Measurements from ENCODE around the gene IP6K3.

Gene IP6K3

DNA sequence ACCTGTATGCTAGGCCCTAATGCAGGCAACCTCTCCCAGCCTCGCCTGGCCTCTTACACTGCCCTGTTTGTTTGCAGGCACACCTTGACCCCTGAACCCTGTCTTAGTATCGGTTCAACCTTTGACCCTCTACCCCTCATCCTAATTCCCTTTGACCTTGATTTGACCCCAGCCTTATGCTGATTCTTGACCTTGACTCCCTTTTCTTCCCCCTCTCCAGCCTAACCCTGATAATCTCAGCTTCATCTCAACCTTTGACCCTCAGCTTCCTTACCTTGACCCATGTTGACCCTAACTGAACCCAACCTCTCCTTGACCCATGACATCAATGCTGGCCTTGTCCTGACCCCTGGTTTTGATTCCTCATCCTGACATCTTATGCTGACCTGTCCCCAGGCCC lies 69.0 kb downstream of the IP6K3 start:
- Histone ChIP-seq H3K4me3 (no peak overlapping the region), H3K27ac (no peak overlapping the region)
- DNase-seq (ENCODE audit: low spot score): no peak
- TF ChIP-seq, protein P1, sequence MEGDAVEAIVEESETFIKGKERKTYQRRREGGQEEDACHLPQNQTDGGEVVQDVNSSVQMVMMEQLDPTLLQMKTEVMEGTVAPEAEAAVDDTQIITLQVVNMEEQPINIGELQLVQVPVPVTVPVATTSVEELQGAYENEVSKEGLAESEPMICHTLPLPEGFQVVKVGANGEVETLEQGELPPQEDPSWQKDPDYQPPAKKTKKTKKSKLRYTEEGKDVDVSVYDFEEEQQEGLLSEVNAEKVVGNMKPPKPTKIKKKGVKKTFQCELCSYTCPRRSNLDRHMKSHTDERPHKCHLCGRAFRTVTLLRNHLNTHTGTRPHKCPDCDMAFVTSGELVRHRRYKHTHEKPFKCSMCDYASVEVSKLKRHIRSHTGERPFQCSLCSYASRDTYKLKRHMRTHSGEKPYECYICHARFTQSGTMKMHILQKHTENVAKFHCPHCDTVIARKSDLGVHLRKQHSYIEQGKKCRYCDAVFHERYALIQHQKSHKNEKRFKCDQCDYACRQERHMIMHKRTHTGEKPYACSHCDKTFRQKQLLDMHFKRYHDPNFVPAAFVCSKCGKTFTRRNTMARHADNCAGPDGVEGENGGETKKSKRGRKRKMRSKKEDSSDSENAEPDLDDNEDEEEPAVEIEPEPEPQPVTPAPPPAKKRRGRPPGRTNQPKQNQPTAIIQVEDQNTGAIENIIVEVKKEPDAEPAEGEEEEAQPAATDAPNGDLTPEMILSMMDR (IDR thresholded peaks at IDR 0.05): no peak

DNA sequence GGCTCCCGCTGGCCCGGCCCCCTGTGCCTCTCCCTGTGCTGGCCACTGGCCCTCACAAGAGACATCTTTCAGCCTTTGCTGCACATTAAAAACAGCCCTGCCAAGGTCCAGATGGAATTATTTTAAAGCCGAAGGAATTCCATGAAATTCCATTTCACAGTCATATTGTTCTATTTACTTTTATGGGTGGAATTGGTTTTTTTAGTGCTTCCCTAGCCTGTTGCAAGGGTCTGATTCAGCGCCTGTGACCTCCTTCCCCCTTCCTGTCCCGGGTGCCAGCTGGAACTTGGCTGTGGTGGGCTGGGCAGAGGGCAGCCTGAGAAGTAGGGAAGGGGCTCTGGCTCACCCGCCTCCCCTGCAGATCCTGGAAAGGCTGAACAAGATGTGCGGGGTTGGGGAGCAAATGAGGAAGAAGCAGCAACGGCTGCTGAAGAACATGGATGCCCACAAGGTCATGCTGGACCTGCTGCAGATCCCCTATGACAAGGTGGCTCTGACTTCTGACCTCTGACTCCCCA lies 69.5 kb downstream of the IP6K3 start:
- no peak for DNase-seq (ENCODE audit: low spot score)
- H3K4me3 ChIP-seq: no peak overlapping the region
- TF ChIP-seq, protein P1 (IDR thresholded peaks at IDR 0.05): no peak
- peak overlapping the region in 1 of 2 donors; percentile 16 for H3K27ac ChIP-seq

DNA sequence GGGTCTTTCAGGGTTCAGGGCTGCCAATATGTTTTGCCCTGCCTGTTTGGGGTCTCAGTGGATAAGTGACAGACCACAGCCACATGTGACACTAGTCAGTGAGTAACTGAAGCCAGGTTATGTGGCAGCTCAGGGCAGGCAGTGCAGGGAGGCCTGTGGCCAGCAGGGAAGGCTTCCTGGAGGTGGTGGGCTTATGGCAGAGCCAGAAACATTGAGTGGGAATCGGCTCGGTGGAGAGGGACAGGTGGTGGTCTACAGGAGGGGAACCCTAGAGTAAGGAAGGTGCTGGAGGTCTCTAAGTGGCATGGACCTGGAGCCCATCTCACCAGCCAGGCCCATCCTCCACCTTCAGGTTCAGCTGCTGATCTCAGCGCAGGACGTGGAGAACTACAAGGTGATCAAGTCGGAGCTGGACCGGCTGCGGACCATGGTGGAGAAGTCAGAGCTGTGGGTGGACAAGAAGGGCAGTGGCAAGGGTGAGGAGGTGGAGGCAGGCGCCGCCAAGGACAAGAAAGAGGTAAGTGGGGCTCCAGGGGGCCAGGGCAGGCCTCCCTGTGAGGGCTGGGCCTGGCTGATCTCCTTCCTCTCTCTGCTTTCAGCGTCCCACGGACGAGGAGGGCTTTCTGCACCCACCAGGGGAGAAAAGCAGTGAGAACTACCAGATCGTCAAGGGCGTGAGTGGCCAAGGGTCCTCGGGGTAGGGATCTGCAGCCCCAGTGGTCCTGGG lies 70.1 kb downstream of the IP6K3 start:
- no peak for DNase-seq (ENCODE audit: low spot score)
- H3K27ac ChIP-seq: peak overlapping the region in 1 of 2 donors; percentile 16
- TF ChIP-seq, protein P1 (IDR thresholded peaks at IDR 0.05): no peak
- no peak overlapping the region for H3K4me3 ChIP-seq

DNA sequence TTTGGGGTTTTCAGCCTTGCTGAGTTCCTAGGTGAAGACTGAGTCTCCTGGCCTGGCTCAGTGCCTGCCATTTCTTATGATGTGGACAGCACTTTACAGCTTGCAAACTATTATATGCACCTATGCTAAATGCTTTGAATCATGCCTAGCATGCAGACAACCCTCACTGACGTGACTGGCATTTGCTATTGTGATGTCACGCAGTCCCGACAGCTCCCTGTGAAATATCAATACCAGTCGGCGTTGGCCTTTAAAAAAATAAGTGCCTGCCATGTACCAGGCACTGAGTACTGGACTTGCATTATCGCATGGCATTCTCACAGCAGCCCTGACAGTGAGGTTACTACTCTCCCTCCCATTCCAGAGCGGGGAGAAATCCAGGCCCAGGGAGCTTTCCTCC lies 70.7 kb downstream of the IP6K3 start:
- no peak for DNase-seq (ENCODE audit: low spot score)
- Histone ChIP-seq H3K4me3 (no peak overlapping the region), H3K27ac (no peak overlapping the region)
- TF ChIP-seq, protein P1 (IDR thresholded peaks at IDR 0.05): no peak

DNA sequence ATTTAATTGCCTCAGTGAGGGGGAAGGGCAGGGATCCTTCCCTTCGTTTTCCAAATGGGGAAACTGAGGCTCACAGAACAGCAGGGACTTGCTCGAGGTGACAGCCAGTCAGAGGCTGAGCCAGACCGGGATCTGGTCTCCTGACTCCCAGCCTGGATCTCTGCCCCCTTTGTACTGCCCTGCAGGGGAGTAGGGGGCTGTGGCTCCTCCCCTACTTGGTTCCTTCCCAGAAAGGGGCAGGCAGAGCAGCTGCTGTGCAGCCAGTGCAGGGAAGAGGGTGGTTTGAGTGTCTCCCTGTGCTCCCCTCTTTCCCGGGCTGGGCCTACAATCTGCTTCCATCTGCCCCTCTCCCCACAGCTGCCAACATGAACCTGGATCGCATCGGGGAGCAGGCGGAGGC lies 72.9 kb downstream of the IP6K3 start:
- H3K27ac ChIP-seq: no peak overlapping the region
- H3K4me3 ChIP-seq: no peak overlapping the region
- TF ChIP-seq, protein P1 (IDR thresholded peaks at IDR 0.05): no peak
- DNase-seq (ENCODE audit: low spot score): no peak

DNA sequence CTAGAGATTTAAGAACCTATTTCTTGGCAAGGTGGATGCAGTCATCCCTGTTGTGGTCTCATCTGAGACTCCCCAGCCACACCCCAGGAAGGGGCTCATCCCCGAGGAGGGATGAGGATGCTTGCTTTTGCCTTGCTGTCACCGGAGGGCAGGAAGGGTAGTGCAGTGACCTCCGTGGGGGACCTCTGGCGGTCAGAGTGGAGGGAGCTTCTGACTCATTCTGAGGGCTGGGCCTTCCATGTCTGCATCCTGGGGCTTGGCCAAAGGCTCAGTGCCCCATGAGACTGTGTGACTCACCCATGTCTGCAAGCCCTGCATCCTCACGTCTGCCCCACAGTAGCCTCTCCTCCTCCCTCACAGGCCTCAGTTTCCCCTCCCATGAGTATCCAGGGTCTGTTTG lies 73.9 kb downstream of the IP6K3 start:
- TF ChIP-seq, protein P1 (IDR thresholded peaks at IDR 0.05): no peak
- peak; percentile 81 for DNase-seq (ENCODE audit: low spot score)
- Histone ChIP-seq H3K4me3 (no peak overlapping the region), H3K27ac (no peak overlapping the region)

DNA sequence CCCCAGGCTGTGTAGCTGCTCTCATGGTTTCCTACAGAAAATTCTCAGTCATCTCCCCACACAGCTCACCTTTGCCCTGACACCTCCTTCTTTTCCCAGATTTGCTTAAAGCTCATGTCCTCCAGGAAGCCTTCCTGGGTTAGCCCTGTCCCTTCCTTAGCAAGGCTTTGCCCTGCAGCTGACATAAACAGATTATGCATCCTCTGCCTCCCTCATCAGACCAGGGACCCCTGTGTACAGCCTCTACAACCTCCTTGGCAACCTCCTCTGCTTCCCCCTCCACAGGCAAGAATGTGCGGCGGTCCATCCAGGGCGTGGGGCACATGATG lies 75.0 kb downstream of the IP6K3 start:
- TF ChIP-seq, protein P1 (IDR thresholded peaks at IDR 0.05): no peak
- no peak overlapping the region for H3K27ac ChIP-seq
- no peak for DNase-seq (ENCODE audit: low spot score)
- H3K4me3 ChIP-seq: no peak overlapping the region

Data from coronary artery (tissue), 2 donors.